HCT116 (cell line): Measurements from ENCODE around the gene POLR1A.

Experiments
- CEBPB ChIP-seq: IDR thresholded peaks from 2 replicates; pipeline ENCODE4 v1.6.1; 2012; ENCODE audit warnings: low read depth
- EZH2 ChIP-seq: fragments of 200-600 bp; sonication (generic); IDR thresholded peaks from 2 replicates; pipeline ENCODE4 v1.6.1; 2017; ENCODE audit warnings: antibody characterized with exemption, mixed run types
- JUND ChIP-seq: IDR thresholded peaks from 2 replicates; pipeline ENCODE4 v1.6.1; 2012
- POLR2A ChIP-seq: IDR thresholded peaks from 2 replicates; pipeline ENCODE4 v1.7.0; 2011; ENCODE audit warnings: borderline replicate concordance; ENCODE audit not compliant: insufficient read depth, insufficient read length; ENCODE audit errors: extremely low read depth
- POLR2AphosphoS5 ChIP-seq: IDR thresholded peaks from 2 replicates; pipeline ENCODE4 v1.6.1; 2011; ENCODE audit warnings: mild to moderate bottlenecking, low read depth, low read length, moderate library complexity
- RAD21 ChIP-seq: IDR thresholded peaks from 2 replicates; pipeline ENCODE4 v1.6.1; 2012; ENCODE audit warnings: low read depth, mild to moderate bottlenecking
- SP1 ChIP-seq: IDR thresholded peaks from 2 replicates; pipeline ENCODE4 v1.6.1; 2012; ENCODE audit warnings: low read depth
- YY1 ChIP-seq: IDR thresholded peaks from 2 replicates; pipeline ENCODE4 v1.6.1; 2011; ENCODE audit warnings: low read length, low read depth, moderate library complexity, mild to moderate bottlenecking; ENCODE audit not compliant: insufficient replicate concordance; ENCODE audit errors: extremely low read depth
- TF ChIP-seq, protein P1 (sequence below), 3 experiments: fragments of 200-600 bp in 1 of 3; sonication (generic) in 1 of 3; IDR thresholded peaks in 2 of 3; conservative IDR thresholded peaks in 1 of 3; 2 replicates each; pipeline ENCODE4 v1.5.1; 2012 to 2017; ENCODE audit warnings: low read depth in 2 of 3, low read length in 2 of 3, antibody characterized with exemption in 1 of 3, borderline replicate concordance in 1 of 3, control low read depth in 1 of 3, mild to moderate bottlenecking in 1 of 3, mixed read lengths in 1 of 3, mixed run types in 1 of 3, moderate library complexity in 1 of 3; ENCODE audit not compliant: insufficient read depth in 1 of 3
- TF ChIP-seq, protein P2 (sequence below): IDR thresholded peaks from 2 replicates; pipeline ENCODE4 v1.6.1; 2012

DNA sequence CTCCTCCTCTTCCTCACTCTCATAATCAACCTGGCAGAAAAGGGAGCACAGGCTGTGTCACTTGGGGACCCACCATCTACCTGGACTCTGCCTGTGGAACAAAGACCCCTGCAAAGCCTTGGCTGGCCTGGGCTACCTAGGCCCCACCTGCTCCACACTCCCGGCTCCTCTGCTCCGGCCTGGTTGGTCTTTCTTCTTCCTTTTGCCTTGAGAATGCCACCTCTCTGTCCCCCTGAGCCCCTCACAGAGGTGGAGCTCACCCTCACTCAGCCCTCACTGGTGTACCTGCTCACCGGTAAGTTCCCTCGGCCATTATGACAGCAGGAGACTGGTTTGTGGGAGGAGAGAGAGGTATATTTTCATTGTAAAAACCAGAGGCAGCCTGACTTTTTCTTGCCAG lies 74.1 kb downstream of the POLR1A start:
- TF ChIP-seq, protein P1, sequence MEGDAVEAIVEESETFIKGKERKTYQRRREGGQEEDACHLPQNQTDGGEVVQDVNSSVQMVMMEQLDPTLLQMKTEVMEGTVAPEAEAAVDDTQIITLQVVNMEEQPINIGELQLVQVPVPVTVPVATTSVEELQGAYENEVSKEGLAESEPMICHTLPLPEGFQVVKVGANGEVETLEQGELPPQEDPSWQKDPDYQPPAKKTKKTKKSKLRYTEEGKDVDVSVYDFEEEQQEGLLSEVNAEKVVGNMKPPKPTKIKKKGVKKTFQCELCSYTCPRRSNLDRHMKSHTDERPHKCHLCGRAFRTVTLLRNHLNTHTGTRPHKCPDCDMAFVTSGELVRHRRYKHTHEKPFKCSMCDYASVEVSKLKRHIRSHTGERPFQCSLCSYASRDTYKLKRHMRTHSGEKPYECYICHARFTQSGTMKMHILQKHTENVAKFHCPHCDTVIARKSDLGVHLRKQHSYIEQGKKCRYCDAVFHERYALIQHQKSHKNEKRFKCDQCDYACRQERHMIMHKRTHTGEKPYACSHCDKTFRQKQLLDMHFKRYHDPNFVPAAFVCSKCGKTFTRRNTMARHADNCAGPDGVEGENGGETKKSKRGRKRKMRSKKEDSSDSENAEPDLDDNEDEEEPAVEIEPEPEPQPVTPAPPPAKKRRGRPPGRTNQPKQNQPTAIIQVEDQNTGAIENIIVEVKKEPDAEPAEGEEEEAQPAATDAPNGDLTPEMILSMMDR (IDR thresholded peaks at IDR 0.05 in 2 of 3, conservative IDR thresholded peaks at IDR 0.05 in 1 of 3; ENCODE audit: borderline replicate concordance in 1 of 3, insufficient read depth in 1 of 3, low read depth in 2 of 3, low read length in 2 of 3), result no peak
- TF ChIP-seq EZH2 (no peak), JUND (no peak), POLR2A (no peak), RAD21 (no peak), YY1 (no peak), CEBPB (no peak), POLR2AphosphoS5 (no peak), SP1 (no peak)
- TF ChIP-seq, protein P2, sequence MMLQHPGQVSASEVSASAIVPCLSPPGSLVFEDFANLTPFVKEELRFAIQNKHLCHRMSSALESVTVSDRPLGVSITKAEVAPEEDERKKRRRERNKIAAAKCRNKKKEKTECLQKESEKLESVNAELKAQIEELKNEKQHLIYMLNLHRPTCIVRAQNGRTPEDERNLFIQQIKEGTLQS, result no peak
